ENCODE results near the gene TCHP.

DNA sequence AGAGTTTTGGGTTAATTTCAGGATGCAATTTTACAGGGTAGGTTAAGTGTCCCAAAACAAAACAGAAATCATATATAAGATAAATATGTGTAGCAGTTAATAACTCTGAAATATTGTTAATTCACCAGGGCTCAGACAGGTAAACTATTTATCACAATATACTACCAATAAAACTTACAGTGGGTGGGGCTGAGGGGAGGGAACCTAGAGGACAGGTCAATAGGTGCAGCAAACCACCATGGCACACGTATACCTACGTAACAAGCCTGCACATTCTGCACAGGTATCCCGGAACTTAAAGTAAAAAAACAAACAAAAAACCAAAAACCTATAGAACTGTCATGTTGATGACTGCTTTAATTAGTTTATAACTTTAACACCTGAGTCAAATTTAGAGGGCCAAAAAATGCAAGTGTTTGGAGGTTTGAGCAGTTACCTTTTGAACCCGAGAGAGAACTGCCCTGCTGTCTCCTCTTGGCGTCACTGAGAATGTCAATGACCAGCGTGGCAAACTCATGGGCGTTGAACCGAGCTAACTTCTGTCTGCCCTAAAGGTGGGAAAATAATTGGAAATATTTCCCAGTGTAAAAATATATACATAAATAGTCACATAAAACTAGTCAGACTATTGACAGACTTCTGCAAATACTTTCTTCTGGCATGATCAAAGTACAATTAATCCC, 59.5 kb downstream of the TCHP start:
- TF ChIP-seq, protein P1, sequence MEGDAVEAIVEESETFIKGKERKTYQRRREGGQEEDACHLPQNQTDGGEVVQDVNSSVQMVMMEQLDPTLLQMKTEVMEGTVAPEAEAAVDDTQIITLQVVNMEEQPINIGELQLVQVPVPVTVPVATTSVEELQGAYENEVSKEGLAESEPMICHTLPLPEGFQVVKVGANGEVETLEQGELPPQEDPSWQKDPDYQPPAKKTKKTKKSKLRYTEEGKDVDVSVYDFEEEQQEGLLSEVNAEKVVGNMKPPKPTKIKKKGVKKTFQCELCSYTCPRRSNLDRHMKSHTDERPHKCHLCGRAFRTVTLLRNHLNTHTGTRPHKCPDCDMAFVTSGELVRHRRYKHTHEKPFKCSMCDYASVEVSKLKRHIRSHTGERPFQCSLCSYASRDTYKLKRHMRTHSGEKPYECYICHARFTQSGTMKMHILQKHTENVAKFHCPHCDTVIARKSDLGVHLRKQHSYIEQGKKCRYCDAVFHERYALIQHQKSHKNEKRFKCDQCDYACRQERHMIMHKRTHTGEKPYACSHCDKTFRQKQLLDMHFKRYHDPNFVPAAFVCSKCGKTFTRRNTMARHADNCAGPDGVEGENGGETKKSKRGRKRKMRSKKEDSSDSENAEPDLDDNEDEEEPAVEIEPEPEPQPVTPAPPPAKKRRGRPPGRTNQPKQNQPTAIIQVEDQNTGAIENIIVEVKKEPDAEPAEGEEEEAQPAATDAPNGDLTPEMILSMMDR (conservative IDR thresholded peaks at IDR 0.05; ENCODE audit: low read length), result no peak
- TF ChIP-seq EZH2phosphoT487 (IDR thresholded peaks at IDR 0.05; ENCODE audit: borderline replicate concordance, low read depth, low read length), result no peak
